Pancreas (tissue), 10 donors: ENCODE results near the gene PPP4R3B. TPM values are rescaled to one million over a fixed set of nuclear protein-coding genes. Genes with fewer than 3 reads are reported as not detected.

Experiments used
- ATAC-seq, 4 donors: fragments of 200-7000 bp; cut with Tn5 transposase; one replicate each; pipeline versions ENCODE4 v1.8.0 to v1.9.1; 2020; ENCODE audit warnings: mild to moderate bottlenecking in 4 of 4, moderate library complexity in 4 of 4
- DNase-seq, 6 donors: peaks; one replicate each; pipeline ENCODE4 v3.0.0-alpha.2; 2020
- FAIRE-seq: peaks from 2 replicates; lab custom pipeline; 2012; peaks lifted over from hg19 to GRCh38; lab: Jason Lieb, UNC
- H3K27ac ChIP-seq, 4 donors: fragments of 200-600 bp; sonication (generic); 1 replicate in 3 of 4; 2 replicates in 1 of 4; pipeline versions ENCODE4 v1.5.0 to v1.8.0; 2020
- H3K27me3 ChIP-seq, 4 donors: fragments of 200-600 bp; one replicate each; pipeline ENCODE4 v1.8.0; 2021
- H3K36me3 ChIP-seq, 3 donors: fragments of 200-600 bp; sonication (generic) in 1 of 3; one replicate each; pipeline versions ENCODE4 v1.5.0 to v1.8.0; 2020 to 2021
- H3K4me1 ChIP-seq, 3 donors: fragments of 200-600 bp; one replicate each; pipeline ENCODE4 v1.8.0; 2021
- H3K4me3 ChIP-seq, 4 donors: fragments of 200-600 bp; sonication (generic) in 2 of 4; one replicate each; pipeline versions ENCODE4 v1.5.0 to v1.8.0; 2020 to 2021
- H3K9me3 ChIP-seq, 4 donors: fragments of 200-600 bp; one replicate each; pipeline ENCODE4 v1.8.0; 2021
- CTCF ChIP-seq, 4 donors: fragments of 200-600 bp; sonication (generic) in 3 of 4; IDR thresholded peaks; one replicate each; pipeline versions ENCODE4 v1.5.0 to v1.8.0; 2021; ENCODE audit warnings: antibody characterized with exemption in 4 of 4
- WGBS, 2 donors: extraction: QIAGEN DNeasy Blood & Tissue Kit; methylation state at CpG; one replicate each; pipeline ENCODE4 v1.1.7; 2013; 5-methylcytosine and 5-hydroxymethylcytosine counted together
- intact Hi-C, 3 donors: fragments of 100-400 bp; cut with DNase I; formaldehyde crosslinking; loops; one replicate each; pipeline versions ENCODE4 v1.11.1 to v1.14.2; 2022
- polyA plus RNA-seq, 2 donors: library from polyadenylated mRNA; stranded (reverse); fragments of 200-250 nt; gene quantifications; one replicate each; pipeline ENCODE4 v1.2.3, GENCODE V29; 2013
- total RNA-seq, 6 donors: library from RNA; stranded (reverse); fragmentation: NEBNext Ultra II Directional in 4 of 6; extraction: Animal tissue kit (Norgen Biotek cat#: 25700) in 4 of 6; gene quantifications; one replicate each; pipeline versions ENCODE4 v1.2.1 to v1.2.4, GENCODE V29; 2021 to 2023
- donor health status: healthy with polysubstance abuse.
- donor health status: DM: no; HTN: no; CAD: no; lungs with moderate emphysema.
- donor health status: DM: no; HTN: no; CAD: no.
- donor health status: control.
- donor health status: control.
- donor health status: Bipolar disorder and iron deficiency.
- donor health status: DM: yes; HTN: yes; CAD: no.
- donor health status: DM: no; HTN: no; CAD: no.
- donor health status: DM: no; HTN: no; CAD: no.
- donor health status: DM: yes; HTN: yes; CAD: no.

PPP4R3B gene
- total RNA-seq (10 to 100 TPM; 32.4 to 59.1 (median 40.8) TPM), polyA plus RNA-seq (10 to 100 TPM; 13.7 to 29.3 TPM)

DNA sequence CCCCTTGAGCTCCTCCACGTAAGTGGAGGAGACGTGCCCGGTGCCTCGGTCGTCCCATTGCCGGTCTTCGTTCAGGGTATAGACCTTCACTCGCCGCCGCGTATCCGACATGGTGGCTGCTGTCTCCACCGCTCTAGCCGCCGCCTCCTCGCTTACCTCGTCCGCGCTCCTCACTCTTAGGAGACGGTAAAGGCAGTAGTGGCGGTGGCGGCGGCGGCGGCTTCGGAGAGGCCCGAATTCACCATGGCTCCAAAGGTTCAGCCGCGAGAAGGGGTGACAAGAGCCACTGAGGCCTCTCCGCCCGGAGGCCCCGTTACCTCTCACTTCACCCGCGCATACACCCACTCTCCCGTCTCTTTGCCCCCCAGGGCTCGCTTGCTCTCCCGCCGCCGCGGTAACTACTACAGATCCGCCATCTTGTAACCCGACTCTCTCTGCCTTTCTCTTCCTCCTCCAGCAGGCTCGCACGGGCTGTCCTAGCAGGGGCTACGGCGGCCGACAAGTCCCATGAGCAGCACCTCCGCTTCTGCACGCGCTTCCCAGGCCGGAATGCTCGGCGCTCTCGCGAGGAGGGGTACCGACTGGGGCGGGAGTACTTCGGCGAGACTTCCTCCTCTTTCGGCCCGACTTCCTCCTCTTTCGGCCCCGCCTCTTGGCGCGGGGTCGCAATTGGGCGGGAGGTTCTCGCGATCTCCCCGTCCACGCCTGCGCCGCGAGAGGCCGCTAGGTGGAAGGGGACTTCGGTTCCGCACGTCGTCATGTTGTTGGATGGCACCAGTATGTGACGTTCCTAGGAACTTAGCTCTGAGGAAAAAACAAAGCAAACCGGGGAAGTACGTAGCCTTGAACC, at the start of gene PPP4R3B:
PPP4R3B (minus strand) TSS at position 448 of the 850 bp plus-strand sequence; CDS start at position 111, 337 bp downstream.
- FAIRE-seq (peak; percentile 78), ATAC-seq (peak; percentile 89 to 95 (median 92)), DNase-seq (peak; percentile 97 to 100 (median 100))
- intact Hi-C loops: no loop called here
- peak within 1 kb of the TSS; percentile 95 to 100 (median 99) for H3K27ac ChIP-seq
- peak within 1 kb of the TSS; percentile 66 to 95 (median 94) for H3K4me3 ChIP-seq
- no peaks in the 10 kb centered on the region for H3K9me3 ChIP-seq
- TF ChIP-seq CTCF (IDR thresholded peaks at IDR 0.05): peak; percentile 40 to 59 (median 52)
- no peaks in the 10 kb centered on the region for H3K27me3 ChIP-seq
- H3K4me1 ChIP-seq: peaks cover 16 to 36% (median 28%) of the 10 kb centered on the region in 3 donors
- 0% methylated on average over 82 of the region's 82 CpGs for WGBS, 2 donors
- peaks cover 0 to 23% (median 0%) of the 10 kb centered on the region in 3 donors for H3K36me3 ChIP-seq

- intact Hi-C loops: no loop called here
- FAIRE-seq: no peak
- no peaks in the 10 kb centered on the region for H3K27me3 ChIP-seq
These were observed 35.8 kb upstream of the PPP4R3B start for GRCh38 chr2:55653255-55653654.

GRCh38 chr2:55649211-55649610, 31.8 kb upstream of the PPP4R3B start:
- H3K4me3 ChIP-seq: no peak overlapping the region
- TF ChIP-seq CTCF (IDR thresholded peaks at IDR 0.05): no peak
- intact Hi-C loops: no loop called here
- H3K9me3 ChIP-seq: no peaks in the 10 kb centered on the region
- peaks cover 0 to 4% (median 0%) of the 10 kb centered on the region in 3 donors for H3K36me3 ChIP-seq
- no peak for DNase-seq
- 94 to 100% methylated on average over 1 of the region's 1 CpG for WGBS, 2 donors
- H3K27ac ChIP-seq: no peak overlapping the region
- no peak for ATAC-seq
- no peak for FAIRE-seq
- peaks cover 0 to 10% (median 7%) of the 10 kb centered on the region in 3 donors for H3K4me1 ChIP-seq
- no peaks in the 10 kb centered on the region for H3K27me3 ChIP-seq

More at GRCh38 chr2:55653255-55653654, 35.8 kb upstream of the PPP4R3B start:
- ATAC-seq (no peak), DNase-seq (no peak)
- WGBS, 2 donors: 91 to 98% methylated on average over 2 of the region's 2 CpGs
- H3K4me1 ChIP-seq: no peaks in the 10 kb centered on the region
- no peaks in the 10 kb centered on the region for H3K9me3 ChIP-seq
- peaks cover 0 to 7% (median 0%) of the 10 kb centered on the region in 3 donors for H3K36me3 ChIP-seq
- H3K27ac ChIP-seq: no peak overlapping the region
- H3K4me3 ChIP-seq: no peak overlapping the region
- TF ChIP-seq CTCF (IDR thresholded peaks at IDR 0.05): no peak

DNA sequence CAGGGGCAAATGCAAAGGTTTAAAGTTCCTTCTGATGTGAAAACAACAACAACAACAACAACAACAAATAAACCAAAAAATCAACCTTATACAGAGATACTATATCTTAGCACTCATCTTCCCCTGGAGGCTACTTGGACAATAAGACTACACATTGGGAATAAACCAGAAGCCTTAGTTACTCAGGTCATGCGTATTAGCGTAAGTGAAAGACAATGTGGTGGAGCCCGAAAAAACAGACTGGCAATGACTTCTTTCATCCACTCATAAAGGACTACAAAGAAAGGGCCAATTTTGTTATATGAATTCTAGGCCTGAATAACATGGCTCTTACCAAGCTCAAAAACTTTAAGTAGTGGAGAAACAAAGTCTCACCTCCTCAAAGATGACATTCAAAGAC, 19.4 kb upstream of the PPP4R3B start:
- no peaks in the 10 kb centered on the region for H3K27me3 ChIP-seq
- WGBS, 2 donors: 97 to 98% methylated on average over 3 of the region's 3 CpGs
- intact Hi-C loops: no loop called here
- no peak overlapping the region for H3K4me3 ChIP-seq
- DNase-seq: no peak
- no peaks in the 10 kb centered on the region for H3K4me1 ChIP-seq
- H3K9me3 ChIP-seq: no peaks in the 10 kb centered on the region
- no peak for ATAC-seq
- peaks cover 0 to 5% (median 0%) of the 10 kb centered on the region in 3 donors for H3K36me3 ChIP-seq
- FAIRE-seq: no peak
- TF ChIP-seq CTCF (IDR thresholded peaks at IDR 0.05): no peak
- H3K27ac ChIP-seq: no peak overlapping the region
